ENCODE data around the gene STARD13. TPM values are rescaled to one million over a fixed set of nuclear protein-coding genes. Genes with fewer than 3 reads are reported as not detected.

STARD13 gene
- total and polyA plus RNA-seq, 2 donors: 1.7 to 2.0 TPM

GRCh38 chr13:33087091-33087490 lies 198.5 kb downstream of the STARD13 start:
- no peak overlapping the region for H3K27ac ChIP-seq (ENCODE audit: low read depth in 1 of 2, low read length in 1 of 2)

GRCh38 chr13:33083054-33083453 lies 202.5 kb downstream of the STARD13 start:
- H3K27me3 ChIP-seq (ENCODE audit: control insufficient read depth in 2 of 2, insufficient read depth in 1 of 2, low read length in 1 of 2): no peaks in the 10 kb centered on the region
- 100% methylated on average over 1 of the region's 1 CpG for WGBS
- no peak overlapping the region for H3K4me3 ChIP-seq (ENCODE audit: low read length in 2 of 2)
- H3K27ac ChIP-seq (ENCODE audit: low read depth in 1 of 2, low read length in 1 of 2): no peak overlapping the region
- H3K36me3 ChIP-seq (ENCODE audit: control insufficient read depth in 2 of 2, insufficient read depth in 2 of 2, low read length in 1 of 2): no peaks in the 10 kb centered on the region
- DNase-seq (ENCODE audit: low read depth in 6 of 9, low spot score in 9 of 9): no peak
- H3K4me1 ChIP-seq (ENCODE audit: control insufficient read depth in 2 of 2, insufficient read depth in 2 of 2, low read length in 2 of 2): no peaks in the 10 kb centered on the region
- no peaks in the 10 kb centered on the region for H3K9me3 ChIP-seq (ENCODE audit: control insufficient read depth in 2 of 2, insufficient read depth in 1 of 2, low read length in 1 of 2)

More at GRCh38 chr13:33087091-33087490, 198.5 kb downstream of the STARD13 start:
- DNase-seq (ENCODE audit: low read depth in 6 of 9, low spot score in 9 of 9): no peak
- H3K4me3 ChIP-seq (ENCODE audit: low read length in 2 of 2): no peak overlapping the region
- H3K9me3 ChIP-seq (ENCODE audit: control insufficient read depth in 2 of 2, insufficient read depth in 1 of 2, low read length in 1 of 2): no peaks in the 10 kb centered on the region
- WGBS: 92% methylated on average over 9 of the region's 9 CpGs
- H3K36me3 ChIP-seq (ENCODE audit: control insufficient read depth in 2 of 2, insufficient read depth in 2 of 2, low read length in 1 of 2): no peaks in the 10 kb centered on the region
- H3K4me1 ChIP-seq (ENCODE audit: control insufficient read depth in 2 of 2, insufficient read depth in 2 of 2, low read length in 2 of 2): no peaks in the 10 kb centered on the region
- H3K27me3 ChIP-seq (ENCODE audit: control insufficient read depth in 2 of 2, insufficient read depth in 1 of 2, low read length in 1 of 2): no peaks in the 10 kb centered on the region

- no peak for DNase-seq (ENCODE audit: low read depth in 6 of 9, low spot score in 9 of 9)
- H3K4me3 ChIP-seq (ENCODE audit: low read length in 2 of 2): no peak overlapping the region
- H3K27me3 ChIP-seq (ENCODE audit: control insufficient read depth in 2 of 2, insufficient read depth in 1 of 2, low read length in 1 of 2): no peaks in the 10 kb centered on the region
- H3K9me3 ChIP-seq (ENCODE audit: control insufficient read depth in 2 of 2, insufficient read depth in 1 of 2, low read length in 1 of 2): no peaks in the 10 kb centered on the region
- WGBS: 81% methylated on average over 1 of the region's 1 CpG
- H3K36me3 ChIP-seq (ENCODE audit: control insufficient read depth in 2 of 2, insufficient read depth in 2 of 2, low read length in 1 of 2): no peaks in the 10 kb centered on the region
- no peaks in the 10 kb centered on the region for H3K4me1 ChIP-seq (ENCODE audit: control insufficient read depth in 2 of 2, insufficient read depth in 2 of 2, low read length in 2 of 2)
- H3K27ac ChIP-seq (ENCODE audit: low read depth in 1 of 2, low read length in 1 of 2): no peak overlapping the region
These were observed 203.9 kb downstream of the STARD13 start for GRCh38 chr13:33081666-33082065.

GRCh38 chr13:33080972-33081590 lies 204.5 kb downstream of the STARD13 start:
- Histone ChIP-seq H3K4me1 (ENCODE audit: control insufficient read depth in 2 of 2, insufficient read depth in 2 of 2, low read length in 2 of 2) (no peaks in the 10 kb centered on the region), H3K27ac (ENCODE audit: low read depth in 1 of 2, low read length in 1 of 2) (no peak overlapping the region)

GRCh38 chr13:33079960-33080359 lies 205.6 kb downstream of the STARD13 start:
- DNase-seq (ENCODE audit: low read depth in 6 of 9, low spot score in 9 of 9): no peak
- 33% methylated on average over 2 of the region's 2 CpGs for WGBS
- no peak overlapping the region for H3K27ac ChIP-seq (ENCODE audit: low read depth in 1 of 2, low read length in 1 of 2)
- H3K4me3 ChIP-seq (ENCODE audit: low read length in 2 of 2): no peak overlapping the region
- H3K4me1 ChIP-seq (ENCODE audit: control insufficient read depth in 2 of 2, insufficient read depth in 2 of 2, low read length in 2 of 2): no peaks in the 10 kb centered on the region
- no peaks in the 10 kb centered on the region for H3K36me3 ChIP-seq (ENCODE audit: control insufficient read depth in 2 of 2, insufficient read depth in 2 of 2, low read length in 1 of 2)
- H3K9me3 ChIP-seq (ENCODE audit: control insufficient read depth in 2 of 2, insufficient read depth in 1 of 2, low read length in 1 of 2): no peaks in the 10 kb centered on the region
- H3K27me3 ChIP-seq (ENCODE audit: control insufficient read depth in 2 of 2, insufficient read depth in 1 of 2, low read length in 1 of 2): no peaks in the 10 kb centered on the region

More at GRCh38 chr13:33080972-33081590, 204.5 kb downstream of the STARD13 start:
- no peaks in the 10 kb centered on the region for H3K9me3 ChIP-seq (ENCODE audit: control insufficient read depth in 2 of 2, insufficient read depth in 1 of 2, low read length in 1 of 2)
- no peaks in the 10 kb centered on the region for H3K27me3 ChIP-seq (ENCODE audit: control insufficient read depth in 2 of 2, insufficient read depth in 1 of 2, low read length in 1 of 2)
- no peak overlapping the region for H3K4me3 ChIP-seq (ENCODE audit: low read length in 2 of 2)
- no peak for DNase-seq (ENCODE audit: low read depth in 6 of 9, low spot score in 9 of 9)
- H3K36me3 ChIP-seq (ENCODE audit: control insufficient read depth in 2 of 2, insufficient read depth in 2 of 2, low read length in 1 of 2): no peaks in the 10 kb centered on the region
- WGBS: 82% methylated on average over 5 of the region's 5 CpGs

- no peaks in the 10 kb centered on the region for H3K4me1 ChIP-seq (ENCODE audit: control insufficient read depth in 2 of 2, insufficient read depth in 2 of 2, low read length in 2 of 2)
These were observed 207.3 kb downstream of the STARD13 start for GRCh38 chr13:33078263-33078662.

GRCh38 chr13:33076001-33076992 lies 209.3 kb downstream of the STARD13 start:
- H3K36me3 ChIP-seq (ENCODE audit: control insufficient read depth in 2 of 2, insufficient read depth in 2 of 2, low read length in 1 of 2): no peaks in the 10 kb centered on the region
- 96% methylated on average over 10 of the region's 10 CpGs for WGBS

More at GRCh38 chr13:33078263-33078662, 207.3 kb downstream of the STARD13 start:
- Histone ChIP-seq H3K9me3 (ENCODE audit: control insufficient read depth in 2 of 2, insufficient read depth in 1 of 2, low read length in 1 of 2) (no peaks in the 10 kb centered on the region), H3K27me3 (ENCODE audit: control insufficient read depth in 2 of 2, insufficient read depth in 1 of 2, low read length in 1 of 2) (no peaks in the 10 kb centered on the region), H3K27ac (ENCODE audit: low read depth in 1 of 2, low read length in 1 of 2) (no peak overlapping the region), H3K4me3 (ENCODE audit: low read length in 2 of 2) (no peak overlapping the region), H3K36me3 (ENCODE audit: control insufficient read depth in 2 of 2, insufficient read depth in 2 of 2, low read length in 1 of 2) (no peaks in the 10 kb centered on the region)
- peak in 2 of 9 donors; percentile 3 to 15 for DNase-seq (ENCODE audit: low read depth in 6 of 9, low spot score in 9 of 9)
- 94% methylated on average over 3 of the region's 3 CpGs for WGBS

GRCh38 chr13:33073338-33073737 lies 212.2 kb downstream of the STARD13 start:
- Histone ChIP-seq H3K36me3 (ENCODE audit: control insufficient read depth in 2 of 2, insufficient read depth in 2 of 2, low read length in 1 of 2) (no peaks in the 10 kb centered on the region), H3K4me1 (ENCODE audit: control insufficient read depth in 2 of 2, insufficient read depth in 2 of 2, low read length in 2 of 2) (no peaks in the 10 kb centered on the region), H3K27me3 (ENCODE audit: control insufficient read depth in 2 of 2, insufficient read depth in 1 of 2, low read length in 1 of 2) (no peaks in the 10 kb centered on the region), H3K27ac (ENCODE audit: low read depth in 1 of 2, low read length in 1 of 2) (no peak overlapping the region), H3K4me3 (ENCODE audit: low read length in 2 of 2) (no peak overlapping the region), H3K9me3 (ENCODE audit: control insufficient read depth in 2 of 2, insufficient read depth in 1 of 2, low read length in 1 of 2) (no peaks in the 10 kb centered on the region)
- DNase-seq (ENCODE audit: low read depth in 6 of 9, low spot score in 9 of 9): no peak
- WGBS: 96% methylated on average over 3 of the region's 3 CpGs

More at GRCh38 chr13:33076001-33076992, 209.3 kb downstream of the STARD13 start:
- Histone ChIP-seq H3K9me3 (ENCODE audit: control insufficient read depth in 2 of 2, insufficient read depth in 1 of 2, low read length in 1 of 2) (no peaks in the 10 kb centered on the region), H3K27me3 (ENCODE audit: control insufficient read depth in 2 of 2, insufficient read depth in 1 of 2, low read length in 1 of 2) (no peaks in the 10 kb centered on the region), H3K4me1 (ENCODE audit: control insufficient read depth in 2 of 2, insufficient read depth in 2 of 2, low read length in 2 of 2) (no peaks in the 10 kb centered on the region), H3K4me3 (ENCODE audit: low read length in 2 of 2) (no peak overlapping the region), H3K27ac (ENCODE audit: low read depth in 1 of 2, low read length in 1 of 2) (no peak overlapping the region)
- no peak for DNase-seq (ENCODE audit: low read depth in 6 of 9, low spot score in 9 of 9)

- no peaks in the 10 kb centered on the region for H3K9me3 ChIP-seq (ENCODE audit: control insufficient read depth in 2 of 2, insufficient read depth in 1 of 2, low read length in 1 of 2)
- WGBS: 98% methylated on average over 1 of the region's 1 CpG
- no peaks in the 10 kb centered on the region for H3K36me3 ChIP-seq (ENCODE audit: control insufficient read depth in 2 of 2, insufficient read depth in 2 of 2, low read length in 1 of 2)
- DNase-seq (ENCODE audit: low read depth in 6 of 9, low spot score in 9 of 9): no peak
- H3K4me3 ChIP-seq (ENCODE audit: low read length in 2 of 2): no peak overlapping the region
- no peaks in the 10 kb centered on the region for H3K27me3 ChIP-seq (ENCODE audit: control insufficient read depth in 2 of 2, insufficient read depth in 1 of 2, low read length in 1 of 2)
- no peaks in the 10 kb centered on the region for H3K4me1 ChIP-seq (ENCODE audit: control insufficient read depth in 2 of 2, insufficient read depth in 2 of 2, low read length in 2 of 2)
- H3K27ac ChIP-seq (ENCODE audit: low read depth in 1 of 2, low read length in 1 of 2): no peak overlapping the region
These were observed 212.8 kb downstream of the STARD13 start for GRCh38 chr13:33072759-33073158.

Measured in thymus (tissue), 11 donors.